ENCODE measurements around the gene TRIM8. TPM values are rescaled to one million over a fixed set of nuclear protein-coding genes. Genes with fewer than 3 reads are reported as not detected.

TRIM8 gene
- total RNA-seq, 1 experiment from 2014 or later = 91.6 TPM

DNA sequence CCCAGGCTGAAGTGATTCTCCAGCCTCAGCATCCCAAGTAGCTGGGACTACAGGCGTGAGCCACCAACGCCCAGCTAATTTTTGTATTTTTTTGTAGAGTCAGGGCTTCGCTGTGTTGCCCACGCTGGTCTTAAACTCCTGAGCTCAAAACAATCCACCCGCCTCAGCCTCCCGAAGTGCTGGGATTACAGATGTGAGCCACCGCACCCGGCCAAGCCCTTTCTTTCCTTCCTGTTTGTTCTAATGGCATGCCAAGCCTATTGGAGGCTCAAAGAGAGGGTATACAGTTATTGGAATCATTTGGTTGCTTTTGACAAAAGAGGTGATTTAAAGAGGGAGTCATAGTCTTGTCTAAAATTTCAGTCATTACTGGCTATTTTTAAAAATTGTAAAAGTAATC is 46.0 kb upstream of the TRIM8 start:
- H3K9me3 ChIP-seq (ENCODE audit: control insufficient read depth in 1 of 2, insufficient read depth in 1 of 2, low read depth in 1 of 2, low read length in 2 of 2) = no peaks in the 10 kb centered on the region
- H4K20me1 ChIP-seq (ENCODE audit: insufficient read depth) = no peaks in the 10 kb centered on the region
- TF ChIP-seq RAD21 (IDR thresholded peaks at IDR 0.05; ENCODE audit: low read depth) (no peak), SRF (IDR thresholded peaks at IDR 0.05; ENCODE audit: low read depth) (no peak), CEBPB (IDR thresholded peaks at IDR 0.05; ENCODE audit: low read depth) (no peak), EZH2phosphoT487 (IDR thresholded peaks at IDR 0.05; ENCODE audit: borderline replicate concordance) (no peak), EGR1 (IDR thresholded peaks at IDR 0.05; ENCODE audit: low read depth) (no peak), POLR2AphosphoS5 (IDR thresholded peaks at IDR 0.05; ENCODE audit: low read depth, low read length) (no peak), POLR2A (IDR thresholded peaks at IDR 0.05; ENCODE audit: borderline replicate concordance, extremely low read depth, insufficient read depth, insufficient read length) (no peak), ELF1 (IDR thresholded peaks at IDR 0.05; ENCODE audit: borderline replicate concordance, low read depth) (no peak), SIN3A (IDR thresholded peaks at IDR 0.05; ENCODE audit: low read depth) (no peak), JUND (IDR thresholded peaks at IDR 0.05) (no peak), YY1 (IDR thresholded peaks at IDR 0.05; ENCODE audit: extremely low read depth, insufficient replicate concordance, low read depth, low read length) (no peak), TCF7L2 (IDR thresholded peaks at IDR 0.05; ENCODE audit: borderline replicate concordance, extremely low read depth, insufficient read depth, insufficient read length) (no peak), ZNF274 (IDR thresholded peaks at IDR 0.05; ENCODE audit: low read depth, low read length) (no peak), FOSL1 (IDR thresholded peaks at IDR 0.05; ENCODE audit: low read depth) (no peak), CBX3 (IDR thresholded peaks at IDR 0.05; ENCODE audit: low read depth) (no peak), EZH2 (IDR thresholded peaks at IDR 0.05) (no peak)
- TF ChIP-seq, protein P1, sequence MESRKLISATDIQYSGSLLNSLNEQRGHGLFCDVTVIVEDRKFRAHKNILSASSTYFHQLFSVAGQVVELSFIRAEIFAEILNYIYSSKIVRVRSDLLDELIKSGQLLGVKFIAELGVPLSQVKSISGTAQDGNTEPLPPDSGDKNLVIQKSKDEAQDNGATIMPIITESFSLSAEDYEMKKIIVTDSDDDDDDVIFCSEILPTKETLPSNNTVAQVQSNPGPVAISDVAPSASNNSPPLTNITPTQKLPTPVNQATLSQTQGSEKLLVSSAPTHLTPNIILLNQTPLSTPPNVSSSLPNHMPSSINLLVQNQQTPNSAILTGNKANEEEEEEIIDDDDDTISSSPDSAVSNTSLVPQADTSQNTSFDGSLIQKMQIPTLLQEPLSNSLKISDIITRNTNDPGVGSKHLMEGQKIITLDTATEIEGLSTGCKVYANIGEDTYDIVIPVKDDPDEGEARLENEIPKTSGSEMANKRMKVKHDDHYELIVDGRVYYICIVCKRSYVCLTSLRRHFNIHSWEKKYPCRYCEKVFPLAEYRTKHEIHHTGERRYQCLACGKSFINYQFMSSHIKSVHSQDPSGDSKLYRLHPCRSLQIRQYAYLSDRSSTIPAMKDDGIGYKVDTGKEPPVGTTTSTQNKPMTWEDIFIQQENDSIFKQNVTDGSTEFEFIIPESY (IDR thresholded peaks at IDR 0.05; ENCODE audit: extremely low read depth, insufficient replicate concordance, low read length) = no peak
- TF ChIP-seq, protein P2, sequence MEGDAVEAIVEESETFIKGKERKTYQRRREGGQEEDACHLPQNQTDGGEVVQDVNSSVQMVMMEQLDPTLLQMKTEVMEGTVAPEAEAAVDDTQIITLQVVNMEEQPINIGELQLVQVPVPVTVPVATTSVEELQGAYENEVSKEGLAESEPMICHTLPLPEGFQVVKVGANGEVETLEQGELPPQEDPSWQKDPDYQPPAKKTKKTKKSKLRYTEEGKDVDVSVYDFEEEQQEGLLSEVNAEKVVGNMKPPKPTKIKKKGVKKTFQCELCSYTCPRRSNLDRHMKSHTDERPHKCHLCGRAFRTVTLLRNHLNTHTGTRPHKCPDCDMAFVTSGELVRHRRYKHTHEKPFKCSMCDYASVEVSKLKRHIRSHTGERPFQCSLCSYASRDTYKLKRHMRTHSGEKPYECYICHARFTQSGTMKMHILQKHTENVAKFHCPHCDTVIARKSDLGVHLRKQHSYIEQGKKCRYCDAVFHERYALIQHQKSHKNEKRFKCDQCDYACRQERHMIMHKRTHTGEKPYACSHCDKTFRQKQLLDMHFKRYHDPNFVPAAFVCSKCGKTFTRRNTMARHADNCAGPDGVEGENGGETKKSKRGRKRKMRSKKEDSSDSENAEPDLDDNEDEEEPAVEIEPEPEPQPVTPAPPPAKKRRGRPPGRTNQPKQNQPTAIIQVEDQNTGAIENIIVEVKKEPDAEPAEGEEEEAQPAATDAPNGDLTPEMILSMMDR (IDR thresholded peaks at IDR 0.05 in 2 of 3, conservative IDR thresholded peaks at IDR 0.05 in 1 of 3; ENCODE audit: borderline replicate concordance in 1 of 3, insufficient read depth in 1 of 3, low read depth in 2 of 3, low read length in 2 of 3) = no peak
- H3K27ac ChIP-seq (ENCODE audit: low read depth, low read length) = no peak overlapping the region
- peaks cover 0 to 3% of the 10 kb centered on the region in 2 experiments; a peak in 1 of 4 replicates for H3K36me3 ChIP-seq (ENCODE audit: control insufficient read depth in 1 of 2, insufficient read depth in 2 of 2, low read length in 2 of 2)
- ATAC-seq = no peak
- intact Hi-C loops (cut with micrococcal nuclease) = loop anchor here (5.0 kb wide), 1 partner anchor 96 kb away; the partner anchor contains the start of genes ACTR1A and SUFU
- DNase-seq (ENCODE audit: low read depth, low spot score) = no peak
- no peak overlapping the region for H2AFZ ChIP-seq (ENCODE audit: low read depth, low read length, poor library complexity, severe bottlenecking)
- CTCF ChIA-PET = interaction anchor here (1.1 to 1.6 kb wide), 2 partner anchors 9 to 176 kb away, joined by 3 to 5 read pairs; no protein-coding TSS in a partner anchor
- no peak overlapping the region for H3K4me2 ChIP-seq (ENCODE audit: low read length)
- peaks cover 11 to 34% of the 10 kb centered on the region in 2 experiments for H3K4me1 ChIP-seq (ENCODE audit: control insufficient read depth in 1 of 2, insufficient read depth in 2 of 2, low read length in 2 of 2)
- BruUV-seq (replicated peaks) = no TSS peak
- H3K9ac ChIP-seq (ENCODE audit: low read length) = no peak overlapping the region
- H3K27me3 ChIP-seq (ENCODE audit: insufficient read depth, low read length) = no peaks in the 10 kb centered on the region
- RAD21 ChIA-PET (ENCODE audit: low non-redundant PET in 1 of 2, low total read pairs in 2 of 2, uncharacterized antibody in 2 of 2, unreplicated experiment in 2 of 2) = no interaction called here
- H3K79me2 ChIP-seq (ENCODE audit: insufficient read depth, low read length) = no peaks in the 10 kb centered on the region
- H3K4me3 ChIP-seq (replicated peaks in 1 of 2; ENCODE audit: low read depth in 1 of 2, low read length in 2 of 2) = no peak overlapping the region
- POLR2A ChIA-PET = interaction anchor here (0.6 kb wide), 1 partner anchor 13 kb away, joined by 3 read pairs; no protein-coding TSS in a partner anchor
- H3K9me2 ChIP-seq (ENCODE audit: insufficient read depth) = no peaks in the 10 kb centered on the region
